ENCODE data around the gene TOGARAM1. TPM values are rescaled to one million over a fixed set of nuclear protein-coding genes. Genes with fewer than 3 reads are reported as not detected.
A peak's percentile ranks its signal among the peaks of the same experiment; 100 is the strongest.
"Not testable (repeated sequence)": the region's sequence is repeated elsewhere in the genome, so short reads cannot be mapped to it uniquely, and the experiment has no call there.

TOGARAM1 gene
- total RNA-seq, 1 experiment from 2014 or later = 12.0 TPM

DNA sequence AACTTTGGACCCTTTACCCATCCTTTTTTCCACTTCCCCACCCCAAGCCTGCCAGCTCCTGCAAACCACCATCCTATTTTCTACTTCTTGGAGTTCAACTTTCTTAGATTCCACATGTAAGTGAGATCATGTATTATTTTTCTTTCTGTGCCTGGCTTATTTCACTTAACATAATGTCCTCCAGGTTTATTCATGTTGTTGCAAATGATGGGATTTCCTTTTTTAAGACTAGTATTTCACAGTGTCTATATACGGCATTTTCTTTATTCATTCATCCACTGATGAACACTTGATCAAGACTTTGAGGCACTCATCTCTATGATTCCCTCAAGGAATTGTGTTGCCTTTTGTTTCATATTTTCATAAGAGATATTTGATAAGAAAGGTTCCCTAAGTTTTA lies 116.3 kb downstream of the TOGARAM1 start:
- Mint-ChIP-seq H3K4me3 (ENCODE audit: unreplicated experiment) (no peak overlapping the region), H3K27ac (ENCODE audit: low read depth, unreplicated experiment) (no peak overlapping the region), H3K9me3 (ENCODE audit: unreplicated experiment) (no peaks in the 10 kb centered on the region), H3K27me3 (ENCODE audit: insufficient read depth, unreplicated experiment) (no peaks in the 10 kb centered on the region), H3K36me3 (ENCODE audit: insufficient read depth, unreplicated experiment) (peaks cover 22% of the 10 kb centered on the region), H3K4me1 (ENCODE audit: insufficient read depth, unreplicated experiment) (peaks cover 3% of the 10 kb centered on the region)
- no TSS peak for BruUV-seq (replicated peaks)
- TF ChIP-seq, protein P1, sequence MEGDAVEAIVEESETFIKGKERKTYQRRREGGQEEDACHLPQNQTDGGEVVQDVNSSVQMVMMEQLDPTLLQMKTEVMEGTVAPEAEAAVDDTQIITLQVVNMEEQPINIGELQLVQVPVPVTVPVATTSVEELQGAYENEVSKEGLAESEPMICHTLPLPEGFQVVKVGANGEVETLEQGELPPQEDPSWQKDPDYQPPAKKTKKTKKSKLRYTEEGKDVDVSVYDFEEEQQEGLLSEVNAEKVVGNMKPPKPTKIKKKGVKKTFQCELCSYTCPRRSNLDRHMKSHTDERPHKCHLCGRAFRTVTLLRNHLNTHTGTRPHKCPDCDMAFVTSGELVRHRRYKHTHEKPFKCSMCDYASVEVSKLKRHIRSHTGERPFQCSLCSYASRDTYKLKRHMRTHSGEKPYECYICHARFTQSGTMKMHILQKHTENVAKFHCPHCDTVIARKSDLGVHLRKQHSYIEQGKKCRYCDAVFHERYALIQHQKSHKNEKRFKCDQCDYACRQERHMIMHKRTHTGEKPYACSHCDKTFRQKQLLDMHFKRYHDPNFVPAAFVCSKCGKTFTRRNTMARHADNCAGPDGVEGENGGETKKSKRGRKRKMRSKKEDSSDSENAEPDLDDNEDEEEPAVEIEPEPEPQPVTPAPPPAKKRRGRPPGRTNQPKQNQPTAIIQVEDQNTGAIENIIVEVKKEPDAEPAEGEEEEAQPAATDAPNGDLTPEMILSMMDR (IDR thresholded peaks at IDR 0.05; ENCODE audit: unreplicated experiment) = no peak
- POLR2A ChIA-PET = interaction anchor here (0.6 to 0.8 kb wide), 2 partner anchors 9 to 16 kb away, joined by 3 read pairs; no protein-coding TSS in a partner anchor
- CTCF ChIA-PET = interaction anchor here (0.7 to 1.3 kb wide), 2 partner anchors 75 to 97 kb away, joined by 3 to 4 read pairs; no protein-coding TSS in a partner anchor
- DNase-seq (ENCODE audit: unreplicated experiment) = no peak
- intact Hi-C loops (cut with micrococcal nuclease) = no loop called here

DNA sequence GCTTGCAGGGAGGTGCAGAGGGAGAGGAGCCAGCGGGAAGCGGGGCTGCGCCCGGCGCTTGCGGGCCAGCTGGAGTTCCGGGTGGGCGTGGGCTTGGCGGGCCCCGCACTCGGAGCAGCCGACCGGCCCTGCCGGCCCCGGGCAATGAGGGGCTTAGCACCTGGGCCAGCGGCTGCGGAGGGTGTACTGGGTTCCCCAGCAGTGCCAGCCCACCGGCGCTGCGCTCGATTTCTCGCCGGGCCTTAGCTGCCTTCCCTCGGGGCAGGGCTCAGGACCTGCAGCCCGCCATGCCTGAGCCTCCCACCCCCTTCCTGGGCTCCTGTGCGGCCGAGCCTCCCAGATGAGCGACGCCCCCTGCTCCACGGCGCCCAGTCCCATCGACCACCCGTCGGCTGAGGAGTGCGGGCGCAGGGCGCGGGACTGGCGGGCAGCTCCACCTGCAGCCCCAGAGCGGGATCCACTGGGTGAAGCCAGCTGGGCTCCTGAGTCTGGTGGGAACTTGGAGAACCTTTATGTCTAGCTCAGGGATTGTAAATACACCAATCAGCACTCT lies 118.5 kb downstream of the TOGARAM1 start:
- H3K36me3 Mint-ChIP-seq (ENCODE audit: insufficient read depth, unreplicated experiment); BruUV-seq (replicated peaks); H3K27ac Mint-ChIP-seq (ENCODE audit: low read depth, unreplicated experiment); H3K9me3 Mint-ChIP-seq (ENCODE audit: unreplicated experiment); H3K4me3 Mint-ChIP-seq (ENCODE audit: unreplicated experiment); CTCF ChIA-PET; intact Hi-C loops (cut with micrococcal nuclease); H3K27me3 Mint-ChIP-seq (ENCODE audit: insufficient read depth, unreplicated experiment); POLR2A ChIA-PET; DNase-seq (ENCODE audit: unreplicated experiment): not testable (repeated sequence)
- peaks cover 12% of the 10 kb centered on the region for H3K4me1 Mint-ChIP-seq (ENCODE audit: insufficient read depth, unreplicated experiment)

DNA sequence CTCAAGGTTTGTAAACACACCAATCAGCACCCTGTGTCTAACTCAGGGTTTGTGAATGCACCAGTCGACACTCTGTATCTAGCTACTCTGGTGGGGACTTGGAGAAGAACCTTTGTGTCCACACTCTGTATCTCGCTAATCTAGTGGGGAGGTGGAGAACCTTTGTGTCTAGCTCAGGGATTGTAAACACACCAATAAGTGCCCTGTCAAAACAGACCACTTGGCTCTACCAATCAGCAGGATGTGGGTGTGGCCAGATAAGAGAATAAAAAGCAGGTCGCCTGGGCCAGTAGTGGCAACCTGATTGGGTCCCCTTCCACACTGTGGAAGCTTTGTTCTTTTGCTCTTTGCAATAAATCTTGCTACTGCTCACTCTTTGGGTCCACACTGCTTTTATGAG lies 119.1 kb downstream of the TOGARAM1 start:
- DNase-seq (ENCODE audit: unreplicated experiment); H3K9me3 Mint-ChIP-seq (ENCODE audit: unreplicated experiment); H3K4me3 Mint-ChIP-seq (ENCODE audit: unreplicated experiment); intact Hi-C loops (cut with micrococcal nuclease); H3K36me3 Mint-ChIP-seq (ENCODE audit: insufficient read depth, unreplicated experiment); POLR2A ChIA-PET; BruUV-seq (replicated peaks); H3K27ac Mint-ChIP-seq (ENCODE audit: low read depth, unreplicated experiment); CTCF ChIA-PET; H3K27me3 Mint-ChIP-seq (ENCODE audit: insufficient read depth, unreplicated experiment): not testable (repeated sequence)
- H3K4me1 Mint-ChIP-seq (ENCODE audit: insufficient read depth, unreplicated experiment) = peaks cover 15% of the 10 kb centered on the region

DNA sequence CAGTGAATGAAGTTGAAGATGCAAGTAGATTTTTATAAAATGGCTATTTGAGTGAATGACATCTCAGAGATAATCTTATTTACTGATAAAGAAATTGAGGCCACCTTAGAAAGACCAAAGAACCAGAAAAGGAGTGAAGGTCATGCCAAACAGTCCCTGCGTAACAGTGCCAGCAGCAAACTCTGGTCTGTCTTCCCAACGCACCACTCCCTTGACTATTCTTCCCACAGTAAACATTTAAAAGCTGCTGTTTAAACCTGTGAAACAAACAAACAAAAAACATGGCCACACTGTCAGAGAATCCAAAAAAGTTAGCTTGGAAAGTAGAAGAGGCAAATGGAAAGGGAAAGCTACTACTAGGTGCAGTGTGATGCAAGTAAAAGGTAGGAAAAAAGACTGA lies 120.4 kb downstream of the TOGARAM1 start:
- no peaks in the 10 kb centered on the region for H3K9me3 Mint-ChIP-seq (ENCODE audit: unreplicated experiment)
- peaks cover 9% of the 10 kb centered on the region for H3K36me3 Mint-ChIP-seq (ENCODE audit: insufficient read depth, unreplicated experiment)
- POLR2A ChIA-PET = interaction anchor here (1.7 to 5.9 kb wide), 3 partner anchors 9 to 121 kb away, joined by 5 to 116 read pairs (median 69); partner anchors contain the start of genes FANCM, FKBP3, KLHL28 and TOGARAM1
- peaks cover 25% of the 10 kb centered on the region for H3K4me1 Mint-ChIP-seq (ENCODE audit: insufficient read depth, unreplicated experiment)
- H3K4me3 Mint-ChIP-seq (ENCODE audit: unreplicated experiment) = no peak overlapping the region
- no TSS peak for BruUV-seq (replicated peaks)
- H3K27me3 Mint-ChIP-seq (ENCODE audit: insufficient read depth, unreplicated experiment) = no peaks in the 10 kb centered on the region
- CTCF ChIA-PET = no interaction called here
- intact Hi-C loops (cut with micrococcal nuclease) = no loop called here
- TF ChIP-seq, protein P1 (IDR thresholded peaks at IDR 0.05; ENCODE audit: unreplicated experiment) = no peak
- no peak for DNase-seq (ENCODE audit: unreplicated experiment)
- no peak overlapping the region for H3K27ac Mint-ChIP-seq (ENCODE audit: low read depth, unreplicated experiment)

DNA sequence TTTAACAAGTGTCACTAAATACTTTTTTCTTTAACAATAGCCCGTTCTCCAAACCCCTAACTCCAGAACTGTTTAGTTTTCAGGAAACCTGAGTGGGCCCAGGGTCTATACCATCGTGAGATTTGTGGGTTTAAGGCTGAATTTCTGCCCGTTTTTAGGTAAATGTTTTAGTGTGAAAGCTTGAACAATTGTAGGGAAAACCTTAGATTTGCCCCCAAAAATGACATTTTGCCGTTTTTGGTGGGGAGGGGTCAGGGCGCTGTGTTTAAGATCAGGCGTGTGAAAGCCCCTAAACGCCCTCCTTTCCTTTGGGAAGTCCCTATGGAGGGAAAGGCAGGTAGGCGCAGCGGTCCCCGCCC lies 121.6 kb downstream of the TOGARAM1 start:
- H3K4me1 Mint-ChIP-seq (ENCODE audit: insufficient read depth, unreplicated experiment) = peaks cover 35% of the 10 kb centered on the region
- ChIA-PET POLR2A (interaction anchor here (1.2 to 5.9 kb wide), 8 partner anchors 8 to 170 kb away, joined by 3 to 116 read pairs (median 4); partner anchors contain the start of genes FANCM, FKBP3, KLHL28 and MIS18BP1), CTCF (interaction anchor here (0.6 kb wide), 1 partner anchor 35 kb away, joined by 3 read pairs; no protein-coding TSS in a partner anchor)
- peak overlapping the region; percentile 97 for H3K4me3 Mint-ChIP-seq (ENCODE audit: unreplicated experiment)
- no peaks in the 10 kb centered on the region for H3K27me3 Mint-ChIP-seq (ENCODE audit: insufficient read depth, unreplicated experiment)
- BruUV-seq (replicated peaks) = no TSS peak
- no peak for DNase-seq (ENCODE audit: unreplicated experiment)
- peak overlapping the region; percentile 94 for H3K27ac Mint-ChIP-seq (ENCODE audit: low read depth, unreplicated experiment)
- TF ChIP-seq, protein P1 (IDR thresholded peaks at IDR 0.05; ENCODE audit: unreplicated experiment) = no peak
- peaks cover 9% of the 10 kb centered on the region for H3K36me3 Mint-ChIP-seq (ENCODE audit: insufficient read depth, unreplicated experiment)
- H3K9me3 Mint-ChIP-seq (ENCODE audit: unreplicated experiment) = no peaks in the 10 kb centered on the region
- intact Hi-C loops (cut with micrococcal nuclease) = no loop called here

All from MCF 10A (cell line).